ENCODE results near the gene FSCB. TPM values are rescaled to one million over a fixed set of nuclear protein-coding genes. Genes with fewer than 3 reads are reported as not detected.

FSCB gene
- total RNA-seq: not detected in 2 replicates

DNA sequence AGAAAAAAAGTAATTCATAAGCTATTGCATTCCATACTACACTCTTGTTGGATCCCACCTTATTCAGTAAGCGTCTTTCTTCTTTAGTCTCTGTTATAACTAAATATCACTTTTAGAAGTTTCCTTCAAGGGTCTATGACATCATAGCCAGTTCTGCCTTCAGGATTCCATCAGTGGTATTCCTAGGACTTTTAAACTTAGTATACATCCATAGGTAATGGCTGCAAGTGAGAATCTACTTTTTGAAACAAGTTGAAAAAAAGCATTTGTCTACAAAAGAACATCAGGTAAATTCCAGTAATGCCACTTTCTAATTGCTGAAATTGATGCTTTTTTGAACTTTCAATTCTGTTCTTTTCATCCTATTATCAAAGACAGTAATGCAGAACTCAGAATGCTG, at the start of gene FSCB:
Gene FSCB, minus strand, starts transcription at position 101 of the 400 bp plus-strand sequence. CDS start 296 bp downstream, outside the sequence.

Data from aortic smooth muscle cell (primary cell).